ENCODE data around the gene COX10.
"Not testable (repeated sequence)": the region's sequence is repeated elsewhere in the genome, so short reads cannot be mapped to it uniquely, and the experiment has no call there.

- not testable (repeated sequence) for TF ChIP-seq POLR2A (IDR thresholded peaks at IDR 0.05; ENCODE audit: low read length); GATA1 (IDR thresholded peaks at IDR 0.05; ENCODE audit: low read depth, low read length)
These were observed 107.7 kb downstream of the COX10 start for GRCh38 chr17:14176989-14177388.

All from erythroblast (primary cell).